H9 (cell line): ENCODE results near the gene UMAD1. TPM values are rescaled to one million over a fixed set of nuclear protein-coding genes. Genes with fewer than 3 reads are reported as not detected.

Source experiments
- DNase-seq: peaks from one replicate; pipeline ENCODE4 v3.0.0-alpha.2; 2017
- H2AFZ ChIP-seq: one replicate; pipeline ENCODE4 v1.6.1; 2013; ENCODE audit warnings: mild to moderate bottlenecking, low read length, control low read depth, moderate library complexity
- H2AK5ac ChIP-seq: 2 replicates; pipeline ENCODE4 v1.6.1; 2013; ENCODE audit warnings: low read length, control low read depth, mixed read lengths; ENCODE audit not compliant: insufficient read length
- H2BK120ac ChIP-seq: one replicate; pipeline ENCODE4 v1.6.1; 2013; ENCODE audit warnings: low read depth, mild to moderate bottlenecking, low read length, control low read depth, inconsistent platforms; ENCODE audit not compliant: poor library complexity, severe bottlenecking
- H2BK12ac ChIP-seq: 2 replicates; pipeline ENCODE4 v1.6.1; 2013; ENCODE audit warnings: low read length, control low read depth, mixed read lengths, low read depth; ENCODE audit not compliant: insufficient read length
- H2BK15ac ChIP-seq: 2 replicates; pipeline ENCODE4 v1.6.1; 2013; ENCODE audit warnings: low read depth, low read length, control low read depth
- H2BK20ac ChIP-seq: one replicate; pipeline ENCODE4 v1.6.1; 2013; ENCODE audit warnings: low read depth, mild to moderate bottlenecking, low read length, control low read depth, inconsistent platforms; ENCODE audit not compliant: poor library complexity, severe bottlenecking
- H2BK5ac ChIP-seq: 2 replicates; pipeline ENCODE4 v1.6.1; 2013; ENCODE audit warnings: low read length, control low read depth, mixed read lengths; ENCODE audit not compliant: insufficient read length
- H3K14ac ChIP-seq: 2 replicates; pipeline ENCODE4 v1.6.1; 2013; ENCODE audit warnings: low read length, control low read depth; ENCODE audit not compliant: insufficient read depth
- H3K18ac ChIP-seq: 2 replicates; pipeline ENCODE4 v1.6.1; 2013; ENCODE audit warnings: low read depth, mild to moderate bottlenecking, mixed read lengths, low read length, control low read depth; ENCODE audit not compliant: insufficient read length
- H3K23ac ChIP-seq: 2 replicates; pipeline ENCODE4 v1.6.1; 2013; ENCODE audit warnings: low read length, control low read depth, mixed read lengths, low read depth; ENCODE audit not compliant: insufficient read length
- H3K23me2 ChIP-seq: 2 replicates; pipeline ENCODE4 v1.6.1; 2013; ENCODE audit warnings: low read depth, mild to moderate bottlenecking, mixed read lengths, low read length, control low read depth; ENCODE audit not compliant: insufficient read length, poor library complexity, severe bottlenecking
- H3K27ac ChIP-seq: 2 replicates; pipeline ENCODE4 v1.5.1; 2013; ENCODE audit warnings: low read length, control low read depth, mixed read lengths, low read depth; ENCODE audit not compliant: insufficient read length
- H3K27me3 ChIP-seq: 2 replicates; pipeline ENCODE4 v1.6.1; 2013; ENCODE audit warnings: low read length, control low read depth, inconsistent platforms; ENCODE audit not compliant: insufficient read depth
- H3K4ac ChIP-seq: 2 replicates; pipeline ENCODE4 v1.6.1; 2013; ENCODE audit warnings: low read depth, mild to moderate bottlenecking, control low read depth, inconsistent platforms, low read length, moderate library complexity
- H3K4me1 ChIP-seq: 2 replicates; pipeline ENCODE4 v1.6.1; 2013; ENCODE audit warnings: low read length, control low read depth, inconsistent platforms; ENCODE audit not compliant: insufficient read depth
- H3K4me2 ChIP-seq: 2 replicates; pipeline ENCODE4 v1.6.1; 2013; ENCODE audit warnings: low read length, control low read depth, mixed read lengths; ENCODE audit not compliant: insufficient read length, insufficient read depth
- H3K56ac ChIP-seq: 2 replicates; pipeline ENCODE4 v1.6.1; 2013; ENCODE audit warnings: low read depth, mild to moderate bottlenecking, mixed read lengths, low read length, control low read depth; ENCODE audit not compliant: insufficient read length
- H3K79me1 ChIP-seq: 2 replicates; pipeline ENCODE4 v1.6.1; 2013; ENCODE audit warnings: low read depth, mild to moderate bottlenecking, moderate library complexity, low read length, control low read depth, inconsistent platforms; ENCODE audit not compliant: insufficient read depth, poor library complexity, severe bottlenecking
- H3K79me2 ChIP-seq: 2 replicates; pipeline ENCODE4 v1.6.1; 2013; ENCODE audit warnings: low read length, control low read depth, inconsistent platforms; ENCODE audit not compliant: insufficient read depth
- H3K9ac ChIP-seq: 2 replicates; pipeline ENCODE4 v1.6.1; 2013; ENCODE audit warnings: low read length, control low read depth, mixed read lengths; ENCODE audit not compliant: insufficient read length; ENCODE audit errors: extremely low read depth
- H3K9me3 ChIP-seq: one replicate; pipeline ENCODE4 v1.6.1; 2013; ENCODE audit warnings: low read depth, low read length, inconsistent platforms; ENCODE audit not compliant: control insufficient read depth
- H3T11ph ChIP-seq: one replicate; pipeline ENCODE4 v1.6.1; 2013; ENCODE audit warnings: mild to moderate bottlenecking, low read length, control low read depth, inconsistent platforms
- H4K20me1 ChIP-seq: one replicate; pipeline ENCODE4 v1.6.1; 2013; ENCODE audit not compliant: control insufficient read depth, insufficient read length, insufficient read depth
- H4K5ac ChIP-seq: 2 replicates; pipeline ENCODE4 v1.6.1; 2013; ENCODE audit warnings: low read depth, mild to moderate bottlenecking, mixed read lengths, low read length, control low read depth; ENCODE audit not compliant: insufficient read length
- H4K8ac ChIP-seq: replicated peaks from 2 replicates; pipeline ENCODE4 v1.6.1; 2013; ENCODE audit warnings: low read length, control low read depth, mixed read lengths, low read depth; ENCODE audit not compliant: insufficient read length
- H4K91ac ChIP-seq: 2 replicates; pipeline ENCODE4 v1.6.1; 2013; ENCODE audit warnings: low read depth, mild to moderate bottlenecking, moderate library complexity, mixed read lengths, low read length, control low read depth; ENCODE audit not compliant: insufficient read length
- H3K27ac Mint-ChIP-seq, 3 experiments: 2 replicates in 2 of 3; 3 replicates in 1 of 3; pipeline ENCODE4 v1.8.0; 2020 to 2021; ENCODE audit warnings: mixed read lengths in 3 of 3, mild to moderate bottlenecking in 1 of 3, moderate library complexity in 1 of 3
- H3K27me3 Mint-ChIP-seq: 2 replicates; pipeline ENCODE4 v1.8.0; 2021; ENCODE audit warnings: low read depth, mild to moderate bottlenecking, moderate library complexity, mixed read lengths
- H3K36me3 Mint-ChIP-seq, 3 experiments: 2 replicates in 2 of 3; 3 replicates in 1 of 3; pipeline ENCODE4 v1.8.0; 2020 to 2021; ENCODE audit warnings: low read depth in 3 of 3, mixed read lengths in 3 of 3; ENCODE audit not compliant: insufficient read depth in 1 of 3
- H3K4me1 Mint-ChIP-seq, 2 experiments: 2 replicates each; pipeline ENCODE4 v1.8.0; 2020; ENCODE audit warnings: mixed read lengths in 2 of 2
- H3K4me3 Mint-ChIP-seq, 2 experiments: 2 replicates in 1 of 2; 3 replicates in 1 of 2; pipeline ENCODE4 v1.8.0; 2020 to 2021; ENCODE audit warnings: mild to moderate bottlenecking in 2 of 2, mixed read lengths in 2 of 2, moderate library complexity in 1 of 2
- H3K9me3 Mint-ChIP-seq, 2 experiments: 2 replicates in 1 of 2; 3 replicates in 1 of 2; pipeline ENCODE4 v1.8.0; 2020; ENCODE audit warnings: mild to moderate bottlenecking in 2 of 2, mixed read lengths in 2 of 2, moderate library complexity in 1 of 2
- whole genome bisulfite sequencing: extraction: QIAGEN DNeasy Blood & Tissue Kit; methylation state at CpG from one replicate; pipeline ENCODE4 v1.1.7; 2013; ENCODE audit warnings: missing lambda C conversion rate, low lambda C conversion rate, mixed read lengths; ENCODE audit not compliant: insufficient read length; ENCODE audit errors: extremely low coverage; 5-methylcytosine and 5-hydroxymethylcytosine counted together
- total RNA-seq: library from RNA; stranded (reverse); gene quantifications from 2 replicates; pipeline ENCODE4 v1.2.1, GENCODE V29; 2021
- TF ChIP-seq, protein P1 (sequence below): fragments of 200-600 bp; sonication (generic); conservative IDR thresholded peaks from 3 replicates; pipeline ENCODE4 v1.8.0; 2021; ENCODE audit warnings: antibody characterized with exemption, mild to moderate bottlenecking

The UMAD1 gene
- total RNA-seq, 1 experiment from 2014 or later = 8.9 TPM

DNA sequence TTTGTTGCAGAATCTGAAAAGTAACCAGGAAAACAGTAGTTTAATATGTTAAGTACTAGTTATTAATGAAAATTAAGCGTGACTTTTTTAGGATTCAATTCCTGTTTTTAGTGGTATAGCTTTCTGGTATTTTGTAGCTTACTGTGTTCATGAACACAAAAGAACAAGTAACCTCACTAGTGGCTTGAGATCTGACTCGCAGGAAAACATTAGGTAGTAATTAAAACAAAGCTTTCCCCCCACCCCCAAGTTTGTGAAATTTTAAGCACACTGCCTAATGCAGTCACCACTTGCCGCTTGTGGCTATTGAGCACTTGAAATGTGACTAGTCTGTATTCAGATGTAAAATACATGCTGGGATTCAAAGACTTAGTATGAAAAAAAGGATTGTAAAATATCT lies 180.4 kb downstream of the UMAD1 start:
- peak overlapping the region; percentile 27 for H3K4me2 ChIP-seq
- no peak overlapping the region for H3K23ac ChIP-seq

More for the DNA sequence above, 180.4 kb downstream of the UMAD1 start:
- H2AFZ ChIP-seq = no peak overlapping the region
- H2BK15ac ChIP-seq = no peak overlapping the region
- H3K18ac ChIP-seq = no peak overlapping the region
- H4K20me1 ChIP-seq = no peaks in the 10 kb centered on the region
- H3K9ac ChIP-seq = no peak overlapping the region
- peaks cover 3 to 8% of the 10 kb centered on the region in 2 experiments for H3K9me3 Mint-ChIP-seq
- H3K56ac ChIP-seq = no peak overlapping the region
- no peak overlapping the region for H3T11ph ChIP-seq
- peaks cover 4 to 10% (median 4%) of the 10 kb centered on the region in 3 experiments; a peak in 6 of 7 replicates for H3K36me3 Mint-ChIP-seq
- H2BK5ac ChIP-seq = no peak overlapping the region
- H3K27ac ChIP-seq = no peak overlapping the region
- H3K14ac ChIP-seq = no peak overlapping the region
- H2BK12ac ChIP-seq = no peak overlapping the region
- no peaks in the 10 kb centered on the region for H3K27me3 ChIP-seq
- DNase-seq = no peak
- H3K9me3 ChIP-seq = no peaks in the 10 kb centered on the region
- H2AK5ac ChIP-seq = no peak overlapping the region
- no peak overlapping the region for H4K8ac ChIP-seq
- H3K27ac Mint-ChIP-seq = peak overlapping the region in 2 of 3 experiments; percentile 29 to 83; a peak in 5 of 7 replicates
- H3K4me1 ChIP-seq = peaks cover 4% of the 10 kb centered on the region; the same call in 1 of the 2 replicates
- TF ChIP-seq, protein P1, sequence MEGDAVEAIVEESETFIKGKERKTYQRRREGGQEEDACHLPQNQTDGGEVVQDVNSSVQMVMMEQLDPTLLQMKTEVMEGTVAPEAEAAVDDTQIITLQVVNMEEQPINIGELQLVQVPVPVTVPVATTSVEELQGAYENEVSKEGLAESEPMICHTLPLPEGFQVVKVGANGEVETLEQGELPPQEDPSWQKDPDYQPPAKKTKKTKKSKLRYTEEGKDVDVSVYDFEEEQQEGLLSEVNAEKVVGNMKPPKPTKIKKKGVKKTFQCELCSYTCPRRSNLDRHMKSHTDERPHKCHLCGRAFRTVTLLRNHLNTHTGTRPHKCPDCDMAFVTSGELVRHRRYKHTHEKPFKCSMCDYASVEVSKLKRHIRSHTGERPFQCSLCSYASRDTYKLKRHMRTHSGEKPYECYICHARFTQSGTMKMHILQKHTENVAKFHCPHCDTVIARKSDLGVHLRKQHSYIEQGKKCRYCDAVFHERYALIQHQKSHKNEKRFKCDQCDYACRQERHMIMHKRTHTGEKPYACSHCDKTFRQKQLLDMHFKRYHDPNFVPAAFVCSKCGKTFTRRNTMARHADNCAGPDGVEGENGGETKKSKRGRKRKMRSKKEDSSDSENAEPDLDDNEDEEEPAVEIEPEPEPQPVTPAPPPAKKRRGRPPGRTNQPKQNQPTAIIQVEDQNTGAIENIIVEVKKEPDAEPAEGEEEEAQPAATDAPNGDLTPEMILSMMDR = no peak
- peak overlapping the region in 1 of 2 experiments; percentile 63; a peak in 2 of 5 replicates for H3K4me3 Mint-ChIP-seq
- no peaks in the 10 kb centered on the region for H3K23me2 ChIP-seq
- no peak overlapping the region for H4K91ac ChIP-seq
- H3K27me3 Mint-ChIP-seq = no peaks in the 10 kb centered on the region
- no peaks in the 10 kb centered on the region for H3K79me2 ChIP-seq
- no peak overlapping the region for H4K5ac ChIP-seq
- no peak overlapping the region for H2BK20ac ChIP-seq
- no peak overlapping the region for H3K4ac ChIP-seq
- no peak overlapping the region for H2BK120ac ChIP-seq
- peaks cover 32 to 43% of the 10 kb centered on the region in 2 experiments for H3K4me1 Mint-ChIP-seq
- no peaks in the 10 kb centered on the region for H3K79me1 ChIP-seq
- no CpG with 5 or more reads among the region's 3 CpGs for WGBS
